OCI-LY3 (cell line): ENCODE measurements around the gene SLC16A5.
A peak's percentile ranks its signal among the peaks of the same experiment; 100 is the strongest.

Experiments used
- H2AFZ ChIP-seq: fragments of 200-600, 300-600 bp; shearing (Covaris generic); 2 replicates; pipeline ENCODE4 v1.6.0; 2014; ENCODE audit warnings: antibody characterized with exemption, low read depth, low read length
- H3K27ac ChIP-seq: fragments of 200-600, 300-600 bp; sonication (generic); 2 replicates; pipeline ENCODE4 v1.5.1; 2014; ENCODE audit warnings: mild to moderate bottlenecking, low read length, moderate library complexity, mixed read lengths
- H3K27me3 ChIP-seq: fragments of 200-600, 300-600 bp; sonication (generic); 2 replicates; pipeline ENCODE4 v1.6.1; 2014; ENCODE audit warnings: low read depth, low read length, mixed read lengths
- H3K36me3 ChIP-seq: fragments of 200-600, 300-600 bp; sonication (generic); replicated peaks from 2 replicates; pipeline ENCODE3; 2014; ENCODE audit warnings: low read depth, low read length, mixed read lengths
- H3K4me1 ChIP-seq: fragments of 300-600, 200-600 bp; sonication (generic); 2 replicates; pipeline ENCODE4 v1.6.1; 2014; ENCODE audit warnings: low read length, mixed read lengths
- H3K4me2 ChIP-seq: fragments of 200-600, 300-600 bp; sonication (generic); 2 replicates; pipeline ENCODE4 v1.6.1; 2014; ENCODE audit warnings: low read length, mixed read lengths
- H3K4me3 ChIP-seq: fragments of 300-600, 200-600 bp; sonication (generic); 2 replicates; pipeline ENCODE4 v1.5.1; 2014; ENCODE audit warnings: antibody characterized with exemption, mild to moderate bottlenecking, low read length, moderate library complexity
- H3K79me2 ChIP-seq: fragments of 300-600, 200-600 bp; shearing (Covaris generic); 2 replicates; pipeline ENCODE4 v1.6.1; 2014; ENCODE audit warnings: mild to moderate bottlenecking, low read length, mixed read lengths
- H3K9ac ChIP-seq: fragments of 300-600, 200-600 bp; shearing (Covaris generic); 2 replicates; pipeline ENCODE4 v1.6.0; 2014; ENCODE audit warnings: mild to moderate bottlenecking, low read length, moderate library complexity
- H3K9me3 ChIP-seq: fragments of 200-600, 300-600 bp; shearing (Covaris generic); 2 replicates; pipeline ENCODE4 v1.6.1; 2014; ENCODE audit warnings: low read length, mixed read lengths; ENCODE audit not compliant: insufficient read depth
- H4K20me1 ChIP-seq: fragments of 200-600, 300-600 bp; sonication (generic); 2 replicates; pipeline ENCODE4 v1.6.1; 2016; ENCODE audit warnings: low read length, mixed read lengths; ENCODE audit not compliant: insufficient read depth
- CTCF ChIP-seq: fragments of 200-600, 300-600 bp; sonication (generic); IDR thresholded peaks from 2 replicates; pipeline ENCODE4 v1.5.1; 2014; ENCODE audit warnings: antibody characterized with exemption, low read length, low read depth
- EZH2phosphoT487 ChIP-seq: fragments of 200-600 bp; shearing (Covaris generic); IDR thresholded peaks from 2 replicates; pipeline ENCODE4 v1.6.1; 2018; ENCODE audit warnings: antibody characterized with exemption, mixed run types, low read depth

SLC16A5 gene

GRCh38 chr17:75111777-75112335 lies 24.1 kb downstream of the SLC16A5 start:
- H3K79me2 ChIP-seq = peaks cover 5% of the 10 kb centered on the region; the same call in 1 of the 2 replicates

DNA sequence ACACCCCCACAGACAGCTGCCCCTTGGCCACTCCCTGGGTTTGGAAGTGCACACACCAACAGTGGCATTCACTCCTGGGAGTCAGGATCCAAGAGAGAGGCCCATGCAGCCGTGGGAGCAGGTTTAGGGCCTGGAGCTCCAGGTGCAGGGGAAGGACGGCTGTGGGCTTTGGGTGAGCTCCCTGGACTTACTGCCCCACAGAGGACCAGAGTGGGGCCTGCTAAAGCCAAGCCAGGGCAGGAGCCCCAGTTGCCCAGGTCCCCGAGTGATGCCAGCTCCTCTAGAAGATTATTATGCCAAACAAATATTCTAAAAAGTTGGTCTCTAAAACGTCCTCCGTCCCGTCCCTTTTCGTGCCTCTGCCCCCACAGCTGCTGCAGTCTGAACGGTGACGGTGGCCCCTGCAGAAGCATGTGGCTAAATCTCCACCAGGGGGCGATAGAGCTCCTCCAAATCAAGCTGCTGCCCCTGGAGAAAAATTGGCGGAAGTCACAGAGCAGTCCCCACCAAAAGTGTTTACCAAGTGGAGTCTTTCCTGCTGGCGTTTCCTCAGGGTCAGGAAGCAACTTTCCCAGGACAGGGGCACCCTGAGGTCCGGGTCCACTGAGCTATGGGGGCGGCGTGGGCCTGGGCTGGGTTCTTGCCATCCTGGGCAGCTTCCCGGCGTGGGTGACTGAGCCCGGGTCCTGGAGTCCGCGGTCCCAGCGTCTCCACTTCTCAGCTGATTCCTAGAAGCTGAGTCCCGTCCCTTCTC lies 26.2 kb downstream of the SLC16A5 start:
- Histone ChIP-seq H3K9me3 (no peaks in the 10 kb centered on the region), H4K20me1 (no peaks in the 10 kb centered on the region), H3K27ac (peak overlapping the region; percentile 82), H2AFZ (peak overlapping the region; percentile 70; the same call in 1 of the 2 replicates), H3K4me3 (peak overlapping the region; percentile 73), H3K4me1 (peaks cover 40% of the 10 kb centered on the region), H3K36me3 (peaks cover 22% of the 10 kb centered on the region), H3K9ac (peak overlapping the region; percentile 80), H3K27me3 (no peaks in the 10 kb centered on the region), H3K79me2 (peaks cover 5% of the 10 kb centered on the region; the same call in 1 of the 2 replicates), H3K4me2 (peak overlapping the region; percentile 88)
- TF ChIP-seq CTCF = peak; percentile 88
- no peak for TF ChIP-seq EZH2phosphoT487

More at GRCh38 chr17:75111777-75112335, 24.1 kb downstream of the SLC16A5 start:
- H3K27me3 ChIP-seq = no peaks in the 10 kb centered on the region
- peaks cover 20% of the 10 kb centered on the region for H3K36me3 ChIP-seq
- H3K9me3 ChIP-seq = no peaks in the 10 kb centered on the region
- H2AFZ ChIP-seq = no peak overlapping the region
- no peaks in the 10 kb centered on the region for H4K20me1 ChIP-seq
- H3K9ac ChIP-seq = no peak overlapping the region
- no peak overlapping the region for H3K27ac ChIP-seq
- no peak overlapping the region for H3K4me3 ChIP-seq
- H3K4me1 ChIP-seq = peaks cover 35% of the 10 kb centered on the region
- no peak for TF ChIP-seq EZH2phosphoT487
- no peak for TF ChIP-seq CTCF
- H3K4me2 ChIP-seq = no peak overlapping the region

- Histone ChIP-seq H4K20me1 (no peaks in the 10 kb centered on the region), H3K9me3 (no peaks in the 10 kb centered on the region), H3K27ac (peak overlapping the region; percentile 82), H3K36me3 (peaks cover 22% of the 10 kb centered on the region), H3K4me2 (peak overlapping the region; percentile 88), H3K4me3 (peak overlapping the region; percentile 73), H2AFZ (peak overlapping the region; percentile 70; the same call in 1 of the 2 replicates), H3K4me1 (peaks cover 35% of the 10 kb centered on the region), H3K27me3 (no peaks in the 10 kb centered on the region), H3K79me2 (peaks cover 5% of the 10 kb centered on the region; the same call in 1 of the 2 replicates), H3K9ac (peak overlapping the region; percentile 80)
- TF ChIP-seq CTCF (no peak), EZH2phosphoT487 (no peak)
These were observed 27.0 kb downstream of the SLC16A5 start for GRCh38 chr17:75114552-75115314.

DNA sequence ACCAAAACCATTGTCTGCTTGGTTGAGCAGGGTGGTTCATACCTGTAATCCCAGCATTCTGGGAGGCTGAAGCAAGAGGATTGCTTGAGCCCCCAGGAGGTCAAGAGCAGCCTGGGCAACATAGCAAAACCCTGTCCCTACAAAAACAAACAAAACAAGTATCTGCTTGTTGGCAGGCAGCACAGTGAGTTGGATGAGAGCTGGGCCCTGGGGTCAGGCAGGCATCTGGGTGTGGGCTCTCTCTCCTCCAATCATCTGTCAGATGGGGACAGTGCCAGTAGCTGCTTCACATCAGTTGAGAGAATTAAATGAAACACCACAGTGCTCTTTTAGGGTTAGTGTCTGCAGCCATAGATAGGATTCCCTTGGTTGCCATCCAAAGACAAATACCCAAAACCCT lies 27.8 kb downstream of the SLC16A5 start:
- TF ChIP-seq EZH2phosphoT487 (no peak), CTCF (no peak)

More for the DNA sequence above, 27.8 kb downstream of the SLC16A5 start:
- Histone ChIP-seq H3K9me3 (no peaks in the 10 kb centered on the region), H2AFZ (no peak overlapping the region), H3K4me2 (peak overlapping the region; percentile 88; the same call in 1 of the 2 replicates), H3K27me3 (no peaks in the 10 kb centered on the region), H3K36me3 (peaks cover 22% of the 10 kb centered on the region), H3K4me1 (peaks cover 33% of the 10 kb centered on the region), H3K9ac (no peak overlapping the region), H3K27ac (no peak overlapping the region), H4K20me1 (no peaks in the 10 kb centered on the region), H3K79me2 (peaks cover 2% of the 10 kb centered on the region; the same call in 1 of the 2 replicates), H3K4me3 (no peak overlapping the region)
